IMR-90 (cell line): ENCODE results near the gene LLGL1. TPM values are rescaled to one million over a fixed set of nuclear protein-coding genes. Genes with fewer than 3 reads are reported as not detected.

Source experiments
- ATAC-seq: fragments of 200-7000 bp; cut with Tn5 transposase; 2 replicates; pipeline ENCODE4 v1.9.1; 2020; ENCODE audit warnings: low read depth, mild to moderate bottlenecking, moderate library complexity
- BruUV-seq: library from RNA; stranded (reverse); fragments of 400-500 nt; replicated peaks from 2 replicates; lab custom pipeline; 2021; lab: Mats Ljungman, UMichigan
- CTCF ChIA-PET: fragments of 300-600 bp; formaldehyde crosslinking; extraction: SDS; loops from one replicate; lab custom pipeline; 2021; ENCODE audit warnings: antibody characterized with exemption; lab: Yijun Ruan, JAX
- POLR2A ChIA-PET: fragments of 300-600 bp; sonication (Branson Sonifier 250); formaldehyde crosslinking; loops from one replicate; lab custom pipeline; 2022; ENCODE audit warnings: antibody characterized with exemption; ENCODE audit not compliant: unreplicated experiment; lab: Charles Lee
- DNase-seq: peaks from one replicate; pipeline ENCODE4 v3.0.0; 2013
- H2AFZ ChIP-seq: replicated peaks from 2 replicates; pipeline ENCODE3; 2013; ENCODE audit warnings: low read length, mild to moderate bottlenecking; ENCODE audit not compliant: poor library complexity
- H2AK5ac ChIP-seq: 2 replicates; pipeline ENCODE4 v1.6.1; 2013; ENCODE audit warnings: low read depth, low read length, inconsistent platforms
- H2AK9ac ChIP-seq: replicated peaks from 2 replicates; pipeline ENCODE3; 2013; ENCODE audit warnings: mild to moderate bottlenecking, low read depth, low read length, moderate library complexity; ENCODE audit not compliant: poor library complexity
- H2BK120ac ChIP-seq: 2 replicates; pipeline ENCODE4 v1.6.1; 2013; ENCODE audit warnings: low read depth, low read length, inconsistent platforms
- H2BK15ac ChIP-seq: 3 replicates; pipeline ENCODE4 v1.6.1; 2013; ENCODE audit warnings: low read depth, low read length, inconsistent platforms
- H2BK20ac ChIP-seq: 2 replicates; pipeline ENCODE4 v1.6.1; 2013; ENCODE audit warnings: low read depth, mild to moderate bottlenecking, inconsistent platforms, low read length, moderate library complexity
- H2BK5ac ChIP-seq: 2 replicates; pipeline ENCODE4 v1.6.1; 2013; ENCODE audit warnings: mild to moderate bottlenecking, low read depth, low read length, inconsistent platforms; ENCODE audit not compliant: poor library complexity, severe bottlenecking
- H3K14ac ChIP-seq: replicated peaks from 2 replicates; pipeline ENCODE4 v1.6.1; 2013; ENCODE audit warnings: low read depth, low read length, inconsistent platforms
- H3K18ac ChIP-seq: 2 replicates; pipeline ENCODE4 v1.6.1; 2013; ENCODE audit warnings: low read depth, low read length, control low read depth
- H3K23ac ChIP-seq: 2 replicates; pipeline ENCODE4 v1.6.1; 2013; ENCODE audit warnings: low read depth, low read length, inconsistent platforms
- H3K27ac ChIP-seq: 2 replicates; pipeline ENCODE4 v1.5.1; 2013; ENCODE audit warnings: mild to moderate bottlenecking, control low read depth, low read length; ENCODE audit not compliant: insufficient read depth
- H3K27me3 ChIP-seq: 2 replicates; pipeline ENCODE4 v1.6.1; 2013; ENCODE audit warnings: low read length; ENCODE audit not compliant: control insufficient read depth, insufficient read depth
- H3K36me3 ChIP-seq: 2 replicates; pipeline ENCODE4 v1.6.1; 2013; ENCODE audit warnings: low read length, mixed read lengths; ENCODE audit not compliant: control insufficient read depth, insufficient read depth
- H3K4ac ChIP-seq: 2 replicates; pipeline ENCODE4 v1.6.1; 2013; ENCODE audit warnings: low read depth, low read length, inconsistent platforms
- H3K4me1 ChIP-seq: 2 replicates; pipeline ENCODE4 v1.6.1; 2013; ENCODE audit warnings: low read length, mixed read lengths; ENCODE audit not compliant: control insufficient read depth, insufficient read depth
- H3K4me2 ChIP-seq: 2 replicates; pipeline ENCODE4 v1.6.1; 2013; ENCODE audit warnings: low read depth, mild to moderate bottlenecking, control low read depth, low read length, moderate library complexity
- H3K4me3 ChIP-seq: 2 replicates; pipeline ENCODE4 v1.5.1; 2013; ENCODE audit warnings: low read depth, mild to moderate bottlenecking, control low read depth, low read length, moderate library complexity; ENCODE audit not compliant: insufficient read depth
- H3K56ac ChIP-seq: 2 replicates; pipeline ENCODE4 v1.6.1; 2013; ENCODE audit warnings: low read length, inconsistent platforms; ENCODE audit not compliant: insufficient read depth; ENCODE audit errors: extremely low read depth
- H3K79me1 ChIP-seq, 2 experiments: 2 replicates each; pipeline ENCODE4 v1.6.1; 2013; ENCODE audit warnings: low read length in 2 of 2, inconsistent platforms in 1 of 2, low read depth in 1 of 2
- H3K9ac ChIP-seq: 2 replicates; pipeline ENCODE4 v1.6.1; 2013; ENCODE audit warnings: low read depth, low read length, control low read depth
- H3K9me1 ChIP-seq: 2 replicates; pipeline ENCODE4 v1.6.1; 2013; ENCODE audit warnings: low read length, inconsistent platforms; ENCODE audit not compliant: insufficient read depth
- H3K9me3 ChIP-seq: 2 replicates; pipeline ENCODE4 v1.6.1; 2013; ENCODE audit warnings: low read length; ENCODE audit not compliant: control insufficient read depth, insufficient read depth
- H4K20me1 ChIP-seq: 2 replicates; pipeline ENCODE4 v1.6.1; 2013; ENCODE audit warnings: low read length, inconsistent platforms; ENCODE audit not compliant: insufficient read depth
- H4K5ac ChIP-seq: 2 replicates; pipeline ENCODE4 v1.6.1; 2013; ENCODE audit warnings: mild to moderate bottlenecking, low read depth, low read length, control low read depth
- H4K8ac ChIP-seq, 2 experiments: 2 replicates each; pipeline ENCODE4 v1.6.1; 2013; ENCODE audit warnings: low read depth in 2 of 2, low read length in 2 of 2, control low read depth in 1 of 2, inconsistent platforms in 1 of 2
- H4K91ac ChIP-seq: 2 replicates; pipeline ENCODE4 v1.6.1; 2013; ENCODE audit warnings: low read depth, low read length, inconsistent platforms; ENCODE audit not compliant: insufficient read depth
- BHLHE40 ChIP-seq: fragments of 150-350 bp; IDR thresholded peaks from 2 replicates; pipeline ENCODE4 v1.6.1; 2016; ENCODE audit warnings: mild to moderate bottlenecking, low read depth, low read length
- SMC3 ChIP-seq: fragments of 150-350 bp; IDR thresholded peaks from 2 replicates; pipeline ENCODE4 v1.6.1; 2016; ENCODE audit warnings: low read depth, mild to moderate bottlenecking, antibody characterized with exemption, low read length, moderate library complexity
- WGBS, 2 experiments: methylation state at CpG; one replicate each; pipeline versions ENCODE4 v1.1.5 to v1.1.7; 2013; ENCODE audit warnings: missing lambda C conversion rate in 2 of 2; ENCODE audit not compliant: insufficient read length in 1 of 2; ENCODE audit errors: extremely low coverage in 2 of 2; 5-methylcytosine and 5-hydroxymethylcytosine counted together
- dilution Hi-C: fragments of 300-500 bp; cut with HindIII; formaldehyde crosslinking; loops from one replicate; pipeline ENCODE4 v1.14.3; 2018; ENCODE audit warnings: low sequenced_read_pairs; ENCODE audit not compliant: unreplicated experiment
- in situ Hi-C: fragments of 300-500 bp; cut with MboI; formaldehyde crosslinking; loops from 3 replicates; pipeline ENCODE4 v1.14.3; 2019; ENCODE audit warnings: low sequenced_read_pairs, inconsistent platforms, mixed read lengths
- intact Hi-C: fragments of 100-400 bp; cut with micrococcal nuclease; formaldehyde crosslinking; loops from 2 replicates; pipeline ENCODE4 v1.10.0; 2022
- polyA plus RNA-seq, 3 experiments: library from polyadenylated mRNA; depleted of rRNA; stranded (reverse); fragments of >200 nt; gene quantifications; 2 replicates each; pipeline ENCODE4 v1.2.3, GENCODE V29; 2012; ENCODE audit warnings: low replicate concordance in 1 of 3
- total RNA-seq: library from RNA; depleted of rRNA; stranded (reverse); fragments of >200 nt; gene quantifications from 2 replicates; pipeline ENCODE4 v1.2.3, GENCODE V29; 2012
- TF ChIP-seq, protein P1 (sequence below): fragments of 150-350 bp; IDR thresholded peaks from 2 replicates; pipeline ENCODE4 v1.6.1; 2017; ENCODE audit warnings: mild to moderate bottlenecking, antibody characterized with exemption, low read length, low read depth

Gene LLGL1
- total and polyA plus RNA-seq, 2 of the 4 experiments (the other 2 are of a cell fraction) = 40.1 to 52.9 TPM

DNA sequence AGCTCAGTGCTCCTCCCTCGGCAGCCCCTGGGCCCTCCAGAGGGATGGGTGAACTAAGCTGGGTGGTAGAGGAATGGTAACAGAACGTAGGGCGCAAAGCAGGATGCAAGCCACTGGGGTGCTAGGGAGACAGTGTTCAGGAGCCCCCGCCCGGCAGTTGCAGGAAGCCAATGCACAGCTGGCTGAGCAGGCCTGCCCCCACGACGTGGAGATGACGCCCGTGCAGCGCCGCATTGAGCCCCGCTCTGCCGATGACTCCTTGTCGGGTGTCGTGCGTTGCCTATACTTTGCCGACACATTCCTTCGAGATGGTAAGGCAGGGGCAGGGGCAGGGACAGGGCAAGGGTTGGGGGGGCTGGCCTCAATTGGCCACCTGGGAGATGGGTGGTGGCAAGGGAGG is 12.9 kb downstream of the LLGL1 start:
- H3K4me2 ChIP-seq = no peak overlapping the region
- no peak overlapping the region for H2BK120ac ChIP-seq
- dilution Hi-C loops = no loop called here
- H4K91ac ChIP-seq = no peak overlapping the region
- peaks cover 0 to 13% of the 10 kb centered on the region in 2 experiments; a peak in 3 of 4 replicates for H3K79me1 ChIP-seq
- H3K4me3 ChIP-seq = no peak overlapping the region
- H3K18ac ChIP-seq = no peak overlapping the region
- TF ChIP-seq BHLHE40 (no peak), SMC3 (no peak)
- TF ChIP-seq, protein P1, sequence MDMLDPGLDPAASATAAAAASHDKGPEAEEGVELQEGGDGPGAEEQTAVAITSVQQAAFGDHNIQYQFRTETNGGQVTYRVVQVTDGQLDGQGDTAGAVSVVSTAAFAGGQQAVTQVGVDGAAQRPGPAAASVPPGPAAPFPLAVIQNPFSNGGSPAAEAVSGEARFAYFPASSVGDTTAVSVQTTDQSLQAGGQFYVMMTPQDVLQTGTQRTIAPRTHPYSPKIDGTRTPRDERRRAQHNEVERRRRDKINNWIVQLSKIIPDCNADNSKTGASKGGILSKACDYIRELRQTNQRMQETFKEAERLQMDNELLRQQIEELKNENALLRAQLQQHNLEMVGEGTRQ = no peak
- no peaks in the 10 kb centered on the region for H3K27me3 ChIP-seq
- H2AK5ac ChIP-seq = no peak overlapping the region
- no peak overlapping the region for H2AK9ac ChIP-seq
- peaks cover 5% of the 10 kb centered on the region for H3K4me1 ChIP-seq
- POLR2A ChIA-PET = interaction anchor here (0.6 kb wide), 1 partner anchor 284 kb away, joined by 9 read pairs; no protein-coding TSS in a partner anchor
- no peak overlapping the region for H3K23ac ChIP-seq
- H3K14ac ChIP-seq = no peak overlapping the region
- ATAC-seq (no peak), DNase-seq (no peak)
- no peak overlapping the region for H3K27ac ChIP-seq
- intact Hi-C loops = no loop called here
- H3K4ac ChIP-seq = no peak overlapping the region
- no peak overlapping the region for H3K56ac ChIP-seq
- peaks cover 2% of the 10 kb centered on the region for H4K20me1 ChIP-seq
- no peak overlapping the region for H2BK5ac ChIP-seq
- no peak overlapping the region for H3K9ac ChIP-seq
- CTCF ChIA-PET = no interaction called here
- H3K36me3 ChIP-seq = peaks cover 75% of the 10 kb centered on the region
- no peaks in the 10 kb centered on the region for H3K9me3 ChIP-seq
- H4K5ac ChIP-seq = no peak overlapping the region
- no TSS peak for BruUV-seq
- in situ Hi-C loops = no loop called here
- peak overlapping the region; percentile 21 for H2AFZ ChIP-seq
- 83% methylated on average over 2 of the region's 18 CpGs; no CpG with 5 or more reads in 1 of the 2 experiments for WGBS, 2 experiments
- no peak overlapping the region for H2BK15ac ChIP-seq
- H2BK20ac ChIP-seq = no peak overlapping the region
- H4K8ac ChIP-seq = no peak overlapping the region
- no peaks in the 10 kb centered on the region for H3K9me1 ChIP-seq
